GM19463 (cell line): ENCODE results near the gene TLE3.

Experiments
- ATAC-seq: cut with Tn5 transposase; IDR thresholded peaks from one replicate; pipeline ENCODE4 v1.9.1; 2021; ENCODE audit warnings: mild to moderate bottlenecking, moderate library complexity; ENCODE audit not compliant: unreplicated experiment

The TLE3 gene

DNA sequence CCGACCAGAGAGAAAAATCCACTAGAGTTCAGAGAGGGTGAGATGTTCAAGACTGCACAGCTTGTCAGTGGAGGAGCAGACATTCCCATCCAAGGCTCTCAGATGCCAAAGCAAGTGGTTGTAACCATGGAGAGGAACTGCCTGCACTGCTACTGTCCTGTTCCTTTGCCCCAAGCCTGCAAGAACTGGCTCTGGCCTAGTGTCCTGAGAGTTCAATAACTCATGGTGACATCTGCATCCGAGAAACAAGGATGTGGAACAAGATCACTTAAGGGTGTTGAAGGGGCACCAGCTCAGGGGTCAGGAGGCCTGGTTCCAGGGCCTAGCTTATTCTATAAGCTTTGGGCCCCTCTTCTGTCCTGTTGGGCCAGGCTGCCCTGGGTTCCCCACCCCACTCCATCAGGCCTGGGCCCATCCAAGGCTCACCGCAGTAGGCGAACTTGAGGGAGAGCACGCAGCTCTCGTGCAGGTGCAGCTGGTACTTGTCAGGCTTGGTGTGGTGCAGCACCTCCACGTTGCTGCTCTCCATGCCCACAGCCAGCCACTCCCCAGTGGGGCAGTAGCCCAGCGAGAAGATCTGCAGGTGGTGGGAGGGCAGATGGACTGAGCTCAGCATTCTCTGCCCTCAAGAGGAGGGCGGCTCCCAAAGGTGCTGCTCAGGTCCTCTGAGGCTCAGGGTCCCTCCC, 45.6 kb downstream of the TLE3 start:
- ATAC-seq: no peak

DNA sequence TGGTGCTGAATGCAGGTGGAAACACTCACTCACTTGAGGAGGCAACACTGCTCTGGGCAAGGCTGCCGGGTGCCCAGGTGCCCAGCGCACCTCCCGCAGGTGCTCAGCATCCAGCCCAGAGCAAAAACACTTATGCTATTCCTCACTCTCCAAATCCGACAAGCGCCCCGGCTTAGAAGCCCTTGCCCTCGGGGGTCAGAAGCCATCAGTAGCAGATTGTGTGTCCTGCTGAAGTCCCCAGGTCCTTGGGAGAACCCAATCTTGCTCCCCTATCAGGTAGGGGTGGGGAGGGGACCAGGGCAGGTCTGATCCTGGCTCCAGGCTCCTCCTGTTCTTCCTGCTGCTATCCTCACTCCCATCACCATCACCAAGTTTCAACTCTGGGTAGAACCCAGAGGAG, 46.7 kb downstream of the TLE3 start:
- no peak for ATAC-seq

- ATAC-seq: no peak
Measured at GRCh38 chr15:70050441-70050840, 47.3 kb downstream of the TLE3 start.

DNA sequence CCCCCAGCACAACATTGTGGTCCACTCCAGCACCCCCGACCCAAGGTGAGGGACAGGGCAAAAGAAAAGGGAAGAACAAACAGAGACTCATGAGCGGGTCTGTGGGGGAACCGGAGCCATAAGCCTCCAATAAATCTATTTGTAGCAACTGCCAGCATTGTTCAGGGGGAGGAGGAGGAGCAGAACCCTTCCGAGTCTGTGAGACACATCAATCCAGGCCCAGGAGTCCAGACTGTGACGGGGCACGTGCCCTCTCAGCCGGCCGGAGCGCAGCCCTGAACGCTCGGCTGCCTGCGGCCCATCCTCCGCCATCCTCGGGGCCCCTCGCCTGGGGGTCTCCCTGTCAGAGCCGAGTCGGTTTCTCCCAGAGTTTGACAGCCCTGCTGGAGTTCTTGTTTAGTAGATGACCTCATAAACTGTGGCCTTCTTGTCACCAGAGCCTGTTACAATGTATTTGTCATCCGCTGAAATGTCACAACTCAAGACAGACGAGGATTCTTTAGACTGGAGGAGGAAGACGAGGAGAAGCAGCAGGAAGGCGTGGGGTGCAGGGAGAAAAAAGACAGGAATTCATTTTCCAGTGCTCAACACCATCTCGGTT, 47.9 kb downstream of the TLE3 start:
- ATAC-seq: no peak

GRCh38 chr15:70048578-70049514, 48.9 kb downstream of the TLE3 start:
- no peak for ATAC-seq

DNA sequence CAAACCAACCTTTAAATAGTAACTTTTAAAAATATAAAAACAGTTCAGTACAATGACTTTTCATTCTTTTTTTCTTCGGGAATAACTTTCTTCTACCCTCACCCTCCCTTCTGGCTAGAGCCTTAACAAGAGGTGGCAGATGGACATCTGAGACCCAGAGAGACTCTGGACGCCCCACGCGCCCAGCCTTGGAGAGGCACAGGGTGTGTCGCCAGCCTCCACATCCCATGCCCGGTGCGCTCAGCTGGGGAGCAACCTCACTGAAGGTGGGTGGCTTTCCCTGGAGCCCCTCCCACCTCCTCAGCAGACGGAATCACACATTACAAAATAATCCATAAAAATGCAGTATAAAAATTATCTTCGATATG, 49.5 kb downstream of the TLE3 start:
- ATAC-seq: no peak

- ATAC-seq: no peak
Measured at GRCh38 chr15:70047386-70048197, 50.1 kb downstream of the TLE3 start.

GRCh38 chr15:70046679-70047369, 50.9 kb downstream of the TLE3 start:
- no peak for ATAC-seq

DNA sequence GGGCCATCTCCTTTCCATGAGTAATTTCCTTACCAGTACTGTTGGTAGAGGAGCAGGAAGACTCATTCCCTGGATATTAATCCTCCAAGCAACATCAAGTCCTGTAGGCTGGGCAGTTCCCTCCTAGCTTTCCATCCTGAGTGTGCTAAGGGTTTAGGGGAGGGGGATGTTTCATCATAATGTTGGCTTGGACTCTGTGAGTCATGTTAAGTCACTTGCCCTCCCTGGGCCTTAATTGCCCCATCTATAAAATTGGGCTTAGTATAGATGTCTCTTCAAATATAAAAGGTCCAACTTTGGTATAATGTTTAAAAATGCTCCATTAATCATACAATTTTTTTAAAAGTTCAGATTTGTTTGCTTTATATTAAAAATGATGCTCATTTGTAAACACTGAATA, 52.7 kb downstream of the TLE3 start:
- ATAC-seq: no peak

DNA sequence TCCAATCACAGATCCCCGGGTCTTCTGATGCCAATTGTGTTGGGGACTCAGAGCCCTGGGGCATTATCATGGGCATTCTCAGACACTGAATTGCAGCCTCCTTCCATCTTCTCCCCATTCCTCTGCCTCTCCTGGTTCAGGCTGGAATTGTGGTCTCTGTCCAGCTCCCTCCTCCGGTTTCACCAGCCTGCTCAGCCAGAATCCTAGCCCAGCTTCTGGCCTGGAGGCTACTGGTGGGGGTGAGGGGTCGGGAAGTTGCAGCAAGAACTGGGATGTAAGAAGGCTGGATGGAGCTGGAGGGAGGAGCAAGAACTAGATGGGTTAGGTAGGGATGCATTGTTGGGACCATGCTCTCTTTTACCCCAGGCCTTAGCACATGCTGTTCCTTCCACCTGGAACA, 53.5 kb downstream of the TLE3 start:
- ATAC-seq: no peak

- ATAC-seq: no peak
Measured at GRCh38 chr15:70043590-70043989, 54.1 kb downstream of the TLE3 start.

GRCh38 chr15:70042553-70043214, 55.0 kb downstream of the TLE3 start:
- no peak for ATAC-seq

- no peak for ATAC-seq
Measured at GRCh38 chr15:70039917-70040316, 57.8 kb downstream of the TLE3 start.

DNA sequence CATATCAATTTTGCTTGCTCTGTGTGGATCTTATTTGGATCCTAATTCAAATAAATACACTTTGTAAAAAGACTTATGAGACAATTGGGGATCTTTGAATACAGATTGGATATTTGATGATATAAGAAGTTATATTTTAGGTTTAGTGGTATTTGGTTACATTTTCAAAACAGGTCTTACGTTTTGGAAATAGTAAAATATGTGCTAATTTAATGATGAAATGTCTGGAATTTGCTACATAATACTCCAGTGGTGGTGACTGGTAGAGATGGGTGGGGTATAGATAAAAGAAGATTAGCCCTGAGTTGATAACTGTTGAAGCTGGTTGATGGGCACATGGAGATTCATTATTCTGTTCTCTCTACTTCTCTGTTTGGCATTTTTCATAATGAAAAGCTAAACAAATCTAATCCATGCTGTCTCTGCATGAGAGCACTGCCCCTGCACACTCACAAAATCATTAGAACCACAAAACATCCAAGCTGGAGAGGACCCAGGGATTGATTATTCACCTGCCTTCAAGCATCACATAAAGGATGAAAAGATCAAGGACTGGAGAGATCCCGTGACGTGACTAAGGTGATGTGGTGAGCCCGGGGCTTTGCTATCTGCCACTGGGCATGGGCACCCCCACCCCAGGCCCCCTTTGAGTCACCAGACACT, 58.9 kb downstream of the TLE3 start:
- no peak for ATAC-seq

DNA sequence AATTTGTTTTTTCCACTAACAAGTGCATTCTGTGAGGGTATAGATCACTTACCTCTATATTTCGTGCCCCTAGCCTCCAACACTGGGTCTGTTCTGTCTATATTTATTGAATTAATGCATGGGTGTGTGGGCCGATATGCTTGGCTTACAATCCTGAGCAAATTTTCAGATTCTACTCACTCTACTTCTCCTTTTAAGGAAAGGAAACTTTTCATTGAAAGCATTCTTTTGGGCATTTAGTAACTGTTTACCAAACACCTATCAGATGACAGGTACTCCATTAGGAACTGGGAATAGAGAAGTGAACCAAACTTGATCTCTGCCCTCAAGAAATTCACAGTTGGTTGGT, 60.5 kb downstream of the TLE3 start:
- ATAC-seq: no peak

DNA sequence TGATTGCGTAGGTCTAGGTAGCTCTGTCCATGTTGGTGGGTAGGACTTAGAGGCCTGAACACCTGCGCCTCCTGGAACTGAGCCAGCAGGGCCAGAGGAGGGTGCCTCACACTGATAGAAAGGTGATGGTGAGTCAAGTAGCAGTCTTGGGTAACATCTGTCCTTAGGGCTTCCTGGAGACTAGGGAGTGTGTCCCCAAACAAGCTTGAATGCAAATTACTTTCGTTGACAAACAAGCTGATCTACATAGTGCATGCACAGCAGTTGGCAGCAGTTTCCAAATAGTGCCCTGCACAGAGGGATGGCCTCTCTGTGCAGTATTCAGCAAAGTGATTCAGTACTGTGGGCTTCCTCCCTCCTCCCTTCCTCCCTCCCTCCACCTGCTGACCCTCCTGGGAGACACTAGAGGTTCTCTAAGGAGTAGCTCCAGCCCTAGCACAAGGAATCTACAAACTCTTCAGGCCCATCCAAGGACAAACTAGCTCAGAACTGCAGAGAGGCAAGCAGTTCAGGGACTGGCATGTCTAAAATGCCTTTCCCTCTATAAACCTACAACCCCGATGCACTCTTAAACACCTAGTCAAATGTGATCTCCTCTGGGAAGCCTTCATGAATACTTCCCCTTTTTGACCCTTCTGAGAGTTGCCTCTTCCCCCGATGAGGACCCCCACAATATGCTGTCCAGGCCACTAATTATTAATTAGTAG, 61.0 kb downstream of the TLE3 start:
- ATAC-seq: peak; percentile 81

DNA sequence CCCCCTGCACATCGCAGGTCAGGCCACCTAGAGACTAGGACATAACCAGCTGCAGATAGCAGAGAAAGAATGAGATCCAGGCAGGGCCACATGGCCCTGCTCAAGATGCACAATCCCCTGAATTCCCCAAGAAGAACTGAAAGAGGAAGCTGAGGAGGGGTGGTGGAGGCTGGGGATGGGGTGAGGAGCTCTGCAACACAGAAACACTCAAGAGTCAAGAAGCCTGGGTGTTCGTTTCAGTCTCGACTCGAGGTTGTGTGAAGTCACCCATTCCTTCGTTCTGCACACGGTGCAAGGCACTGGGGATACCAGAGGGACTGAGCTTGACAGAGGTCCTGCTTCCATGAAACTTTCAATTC, 62.0 kb downstream of the TLE3 start:
- peak; percentile 55 for ATAC-seq

- ATAC-seq: no peak
Measured at GRCh38 chr15:70035051-70035718, 62.5 kb downstream of the TLE3 start.
